ENCODE results near the gene MTHFD1. TPM values are rescaled to one million over a fixed set of nuclear protein-coding genes. Genes with fewer than 3 reads are reported as not detected.

Gene MTHFD1
- total RNA-seq, 1 donor = 53.1 TPM

- peak overlapping the region; percentile 95 for H3K4me3 ChIP-seq (ENCODE audit: low read depth, low read length)
- peak; percentile 97 for DNase-seq (ENCODE audit: low read depth)
- no peak for TF ChIP-seq CTCF (IDR thresholded peaks at IDR 0.05; ENCODE audit: insufficient read depth, low read depth, low read length)
Measured at GRCh38 chr14:64501411-64502171, 113.4 kb downstream of the MTHFD1 start.

GRCh38 chr14:64502456-64502855, 114.3 kb downstream of the MTHFD1 start:
- DNase-seq (ENCODE audit: low read depth) = no peak

DNA sequence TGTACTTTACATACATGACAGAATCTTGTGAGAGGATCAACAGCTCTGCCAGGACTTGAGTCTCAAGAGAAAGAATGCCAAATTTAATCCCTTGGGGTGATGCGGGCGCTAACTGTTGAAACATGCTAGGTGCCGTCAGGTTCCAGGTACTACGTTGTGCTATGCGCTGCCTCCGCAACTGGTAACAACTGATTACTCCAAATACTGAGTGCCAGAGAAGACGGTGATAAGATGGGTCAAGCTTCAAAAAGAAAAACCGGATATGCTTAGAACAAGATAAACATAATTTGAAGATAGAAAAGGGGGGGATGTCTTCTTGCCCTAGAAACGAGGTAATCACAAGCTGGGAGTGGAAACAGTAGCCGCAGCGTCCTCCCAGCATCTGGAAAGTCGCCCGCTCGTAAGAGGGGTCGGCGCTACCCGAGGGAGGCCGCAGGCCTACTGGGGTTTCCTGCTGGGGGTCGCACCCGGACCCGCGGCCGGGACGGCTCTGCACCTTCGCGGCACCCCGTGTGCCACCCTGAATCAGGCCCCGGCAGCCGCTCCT, 114.8 kb downstream of the MTHFD1 start:
- DNase-seq (ENCODE audit: low read depth) = peak; percentile 43
- peak overlapping the region; percentile 95 for H3K4me3 ChIP-seq (ENCODE audit: low read depth, low read length)
- TF ChIP-seq CTCF (IDR thresholded peaks at IDR 0.05; ENCODE audit: insufficient read depth, low read depth, low read length) = no peak

More at GRCh38 chr14:64502456-64502855, 114.3 kb downstream of the MTHFD1 start:
- no peak for TF ChIP-seq CTCF (IDR thresholded peaks at IDR 0.05; ENCODE audit: insufficient read depth, low read depth, low read length)
- H3K4me3 ChIP-seq (ENCODE audit: low read depth, low read length) = peak overlapping the region; percentile 95

GRCh38 chr14:64503434-64504309, 115.5 kb downstream of the MTHFD1 start, which contains the start of gene ZBTB25:
TSS of gene ZBTB25 (minus strand) at chr14:64503838. CDS start at chr14:64490533, 13,305 bp downstream.
- peak within 1 kb of the TSS; percentile 95 for H3K4me3 ChIP-seq (ENCODE audit: low read depth, low read length)
- TF ChIP-seq CTCF (IDR thresholded peaks at IDR 0.05; ENCODE audit: insufficient read depth, low read depth, low read length) = no peak
- peak; percentile 93 for DNase-seq (ENCODE audit: low read depth)

DNA sequence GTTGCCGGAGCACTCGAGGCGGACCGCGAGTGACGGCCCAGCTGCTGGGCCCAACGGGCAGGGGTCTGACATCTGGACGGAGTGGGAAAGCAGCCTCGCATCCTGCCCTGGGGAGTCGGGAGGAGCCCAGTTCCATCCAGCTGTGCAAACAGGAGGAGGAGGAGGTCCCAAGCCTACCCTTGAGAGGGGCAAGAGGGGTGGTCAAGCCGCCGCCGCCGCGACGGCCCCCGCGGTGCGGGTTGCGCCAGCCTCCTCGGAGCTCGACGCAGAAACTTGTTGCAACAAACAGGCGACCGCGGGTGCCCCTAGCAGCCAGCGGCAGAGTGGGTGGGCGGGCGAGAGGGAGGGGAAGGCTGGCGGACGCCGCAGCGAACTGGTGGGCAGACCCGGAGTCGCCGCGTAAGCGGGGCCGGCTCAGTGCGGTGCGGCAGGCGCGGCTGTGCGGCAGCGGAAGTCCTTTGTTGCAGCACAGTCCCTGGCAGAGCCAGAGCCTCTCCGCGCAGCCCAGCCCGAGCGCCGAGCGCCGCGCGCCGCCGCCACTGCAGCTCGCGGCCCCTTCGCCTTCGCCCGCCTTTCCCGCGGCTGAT, 116.2 kb downstream of the MTHFD1 start, which contains the start of gene ZBTB1:
ZBTB1 (plus strand) TSS at position 461 of the 587 bp plus-strand sequence. CDS start 16,735 bp downstream, outside the sequence.
- peak within 1 kb of the TSS; percentile 95 for H3K4me3 ChIP-seq (ENCODE audit: low read depth, low read length)
- peak; percentile 91 for DNase-seq (ENCODE audit: low read depth)
- no peak for TF ChIP-seq CTCF (IDR thresholded peaks at IDR 0.05; ENCODE audit: insufficient read depth, low read depth, low read length)
